ENCODE data around the gene SNED1.

- TF ChIP-seq CTCF (conservative IDR thresholded peaks at IDR 0.05) = no peak
- no peak for TF ChIP-seq EZH2 (IDR thresholded peaks at IDR 0.05; ENCODE audit: low read depth)
These were observed 42.1 kb upstream of the SNED1 start for GRCh38 chr2:240956171-240956934.

Measured in PC-9 (cell line).